B cell (primary cell): ENCODE data around the gene TBC1D1.

Source experiments
- EZH2 ChIP-seq: IDR thresholded peaks from 2 replicates; pipeline ENCODE4 v1.6.1; 2012; ENCODE audit warnings: borderline replicate concordance, low read depth, mild to moderate bottlenecking, moderate library complexity, low read length; ENCODE audit not compliant: insufficient read depth, poor library complexity, severe bottlenecking
- TF ChIP-seq, protein P1 (sequence below): fragments of 200-600 bp; IDR thresholded peaks from one replicate; pipeline ENCODE4 v1.8.0; 2022; ENCODE audit warnings: antibody characterized with exemption, mild to moderate bottlenecking

DNA sequence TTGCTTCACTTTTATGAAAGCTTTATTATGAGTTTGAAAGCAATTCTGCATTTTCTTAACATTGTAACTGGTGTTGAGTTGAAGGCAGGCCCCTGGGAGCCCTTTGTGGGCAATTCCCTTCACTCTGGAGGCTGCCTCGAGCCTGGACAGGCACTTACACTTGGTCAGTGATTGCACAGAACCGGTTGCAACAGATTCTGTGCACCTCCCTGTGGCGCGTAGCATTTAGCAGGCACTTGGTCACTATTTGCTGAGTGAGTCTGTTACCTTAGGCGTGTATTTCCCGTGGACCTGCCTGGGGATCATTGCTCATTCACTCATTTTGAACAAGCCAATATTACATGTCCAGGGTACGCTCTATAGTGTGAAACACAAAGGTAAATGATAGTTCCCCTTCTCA, 149.7 kb downstream of the TBC1D1 start:
- TF ChIP-seq, protein P1, sequence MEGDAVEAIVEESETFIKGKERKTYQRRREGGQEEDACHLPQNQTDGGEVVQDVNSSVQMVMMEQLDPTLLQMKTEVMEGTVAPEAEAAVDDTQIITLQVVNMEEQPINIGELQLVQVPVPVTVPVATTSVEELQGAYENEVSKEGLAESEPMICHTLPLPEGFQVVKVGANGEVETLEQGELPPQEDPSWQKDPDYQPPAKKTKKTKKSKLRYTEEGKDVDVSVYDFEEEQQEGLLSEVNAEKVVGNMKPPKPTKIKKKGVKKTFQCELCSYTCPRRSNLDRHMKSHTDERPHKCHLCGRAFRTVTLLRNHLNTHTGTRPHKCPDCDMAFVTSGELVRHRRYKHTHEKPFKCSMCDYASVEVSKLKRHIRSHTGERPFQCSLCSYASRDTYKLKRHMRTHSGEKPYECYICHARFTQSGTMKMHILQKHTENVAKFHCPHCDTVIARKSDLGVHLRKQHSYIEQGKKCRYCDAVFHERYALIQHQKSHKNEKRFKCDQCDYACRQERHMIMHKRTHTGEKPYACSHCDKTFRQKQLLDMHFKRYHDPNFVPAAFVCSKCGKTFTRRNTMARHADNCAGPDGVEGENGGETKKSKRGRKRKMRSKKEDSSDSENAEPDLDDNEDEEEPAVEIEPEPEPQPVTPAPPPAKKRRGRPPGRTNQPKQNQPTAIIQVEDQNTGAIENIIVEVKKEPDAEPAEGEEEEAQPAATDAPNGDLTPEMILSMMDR = no peak
- TF ChIP-seq EZH2 = no peak
